OCI-M1 (cell line): ENCODE results near the gene URB2.
A peak's percentile ranks its signal among the peaks of the same experiment; 100 is the strongest.
"Not testable (repeated sequence)": the region's sequence is repeated elsewhere in the genome, so short reads cannot be mapped to it uniquely, and the experiment has no call there.

ENCODE experiments used
- DNase-seq: peaks from one replicate; lab custom pipeline; 2025; lab: John Stamatoyannopoulos, UW

URB2 gene

DNA sequence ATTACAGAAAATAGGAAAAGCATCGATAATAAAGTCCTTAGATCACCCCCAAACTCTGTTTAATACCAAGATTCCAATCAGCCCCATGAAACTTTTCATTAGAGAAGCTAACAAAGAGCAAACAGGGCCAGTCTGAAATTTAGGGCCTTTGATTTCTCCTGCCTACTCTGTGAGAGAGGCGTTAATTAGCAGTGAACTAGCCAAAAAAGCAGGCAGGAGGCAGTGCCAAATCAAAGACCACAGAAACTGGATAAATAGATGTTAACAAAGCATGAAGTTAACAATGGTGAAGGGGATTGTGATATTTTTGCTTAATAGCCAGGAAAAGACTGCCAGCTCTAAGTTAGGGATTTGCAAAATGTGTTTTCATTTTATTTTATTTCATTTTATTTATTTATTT is 11.3 kb upstream of the URB2 start:
- DNase-seq = no peak

DNA sequence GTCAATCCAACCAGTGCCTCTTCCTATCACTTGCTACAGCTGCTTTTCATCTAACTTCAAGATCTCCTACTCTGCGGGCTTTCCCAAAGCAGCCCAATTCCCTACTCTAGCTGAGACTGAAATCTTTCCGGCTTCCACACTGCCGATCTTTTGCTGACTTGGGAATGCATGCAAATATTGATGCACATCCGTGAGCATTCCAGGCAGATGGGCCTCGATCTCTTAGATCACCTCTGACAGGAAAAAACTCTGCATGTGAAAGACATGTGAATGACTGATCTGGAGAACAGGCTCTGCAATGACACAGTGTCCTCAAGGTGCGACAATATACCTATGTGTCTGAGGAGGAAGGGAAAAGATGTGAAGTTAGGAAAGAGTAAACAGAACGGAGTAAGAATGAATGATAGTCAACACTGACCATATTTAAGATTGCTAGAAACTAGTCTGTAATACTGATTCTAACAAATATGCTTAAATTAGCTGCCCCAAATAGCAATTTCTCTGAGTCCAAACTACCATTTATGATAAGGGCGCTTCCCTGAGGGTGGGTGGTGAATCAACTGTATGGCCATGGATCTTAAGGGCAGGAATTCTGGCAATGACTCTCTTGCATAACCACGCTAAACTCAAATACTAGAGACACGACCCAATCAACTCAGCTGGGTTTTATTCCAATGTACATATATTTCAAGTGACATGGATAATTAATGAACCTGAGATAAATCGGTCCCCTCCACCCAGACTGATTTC is 8.5 kb upstream of the URB2 start:
- no peak for DNase-seq

DNA sequence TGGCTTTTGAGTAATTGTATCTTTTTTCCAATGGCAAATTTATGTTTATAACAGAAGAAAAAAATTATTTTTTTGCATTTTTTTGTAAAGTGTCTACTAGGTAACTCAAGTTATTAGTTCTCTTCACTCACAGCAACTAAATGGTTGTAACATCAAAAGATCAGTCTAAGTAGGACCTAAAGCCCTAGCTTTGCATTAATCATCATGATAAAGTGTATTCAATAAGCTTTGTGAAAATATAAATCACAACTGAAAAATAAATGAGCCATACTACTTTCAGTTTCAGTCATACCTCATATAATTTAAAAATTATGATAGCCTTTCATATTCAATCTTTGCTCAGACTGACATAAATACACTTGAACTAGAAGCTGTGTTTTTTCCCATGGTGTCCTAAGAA is 7.0 kb upstream of the URB2 start:
- no peak for DNase-seq

GRCh38 chr1:229619614-229620013 is 6.4 kb upstream of the URB2 start:
- no peak for DNase-seq

- DNase-seq = no peak
Measured at GRCh38 chr1:229620876-229621275, 5.2 kb upstream of the URB2 start.

GRCh38 chr1:229621663-229622062 is 4.4 kb upstream of the URB2 start:
- DNase-seq = no peak

GRCh38 chr1:229622641-229623120 is 3.4 kb upstream of the URB2 start:
- DNase-seq = not testable (repeated sequence)

DNA sequence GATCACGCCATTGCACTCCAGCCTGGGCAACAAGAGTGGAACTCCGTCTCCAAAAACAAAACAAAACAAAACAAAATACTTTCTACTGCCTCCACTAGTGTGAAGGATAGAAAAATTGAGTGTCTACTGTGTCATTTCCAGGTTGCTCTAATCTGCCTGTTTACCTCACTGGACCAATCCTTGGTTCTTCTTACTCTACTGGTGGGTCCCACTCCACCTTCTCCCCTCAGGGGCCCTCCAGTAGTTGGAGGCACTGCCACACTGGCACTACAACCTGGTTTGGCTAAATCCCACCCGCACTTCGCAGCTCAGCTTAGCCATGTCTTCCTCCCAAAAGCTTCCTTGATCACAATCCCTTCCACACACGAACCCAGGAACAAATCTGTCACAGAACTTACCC is 2.8 kb upstream of the URB2 start:
- DNase-seq = no peak

DNA sequence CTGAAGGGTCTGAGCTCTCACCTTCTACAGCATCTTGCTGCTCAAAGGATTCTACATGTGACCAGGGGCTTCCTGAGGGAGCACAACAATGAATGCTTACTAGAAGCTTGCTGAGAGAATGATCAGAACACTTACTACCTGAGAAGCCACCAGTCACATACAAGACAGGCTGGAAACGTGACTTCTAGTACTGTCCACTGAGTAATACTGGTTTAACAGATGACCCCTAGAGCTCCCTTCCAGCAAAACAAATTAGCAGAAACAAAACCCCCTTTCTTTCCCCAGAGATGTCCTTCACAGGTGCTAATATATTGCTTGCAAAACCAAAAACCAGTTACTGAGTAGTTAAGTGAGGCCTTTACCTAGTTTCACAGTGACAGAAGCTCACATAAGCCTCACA is 2.2 kb upstream of the URB2 start:
- DNase-seq = no peak

DNA sequence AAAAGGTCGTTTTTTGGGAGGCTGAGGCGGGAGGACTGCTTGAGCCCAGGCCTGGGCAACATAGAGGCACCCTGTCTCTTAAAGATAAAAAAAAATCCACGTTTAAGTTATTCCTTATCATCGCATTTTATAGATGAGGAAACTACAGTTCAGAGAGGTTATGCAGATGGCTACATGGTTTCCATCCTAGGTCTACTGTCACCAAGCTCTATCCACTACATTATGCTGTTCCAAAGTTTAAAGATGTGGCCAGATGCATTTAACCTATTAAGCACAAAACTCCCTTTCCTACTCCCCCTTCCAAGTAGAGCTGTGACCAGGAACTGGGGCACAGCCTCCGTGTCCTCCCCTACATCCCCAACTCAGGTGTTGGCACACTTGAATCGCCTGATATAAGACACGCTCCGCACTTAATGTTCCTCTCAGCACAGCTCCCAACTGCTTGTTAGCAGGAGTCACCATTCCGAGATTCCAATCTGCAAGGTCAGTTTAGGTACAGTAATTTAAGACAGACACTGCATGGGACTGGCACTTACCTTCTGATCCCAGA is 1.5 kb upstream of the URB2 start:
- DNase-seq = no peak

DNA sequence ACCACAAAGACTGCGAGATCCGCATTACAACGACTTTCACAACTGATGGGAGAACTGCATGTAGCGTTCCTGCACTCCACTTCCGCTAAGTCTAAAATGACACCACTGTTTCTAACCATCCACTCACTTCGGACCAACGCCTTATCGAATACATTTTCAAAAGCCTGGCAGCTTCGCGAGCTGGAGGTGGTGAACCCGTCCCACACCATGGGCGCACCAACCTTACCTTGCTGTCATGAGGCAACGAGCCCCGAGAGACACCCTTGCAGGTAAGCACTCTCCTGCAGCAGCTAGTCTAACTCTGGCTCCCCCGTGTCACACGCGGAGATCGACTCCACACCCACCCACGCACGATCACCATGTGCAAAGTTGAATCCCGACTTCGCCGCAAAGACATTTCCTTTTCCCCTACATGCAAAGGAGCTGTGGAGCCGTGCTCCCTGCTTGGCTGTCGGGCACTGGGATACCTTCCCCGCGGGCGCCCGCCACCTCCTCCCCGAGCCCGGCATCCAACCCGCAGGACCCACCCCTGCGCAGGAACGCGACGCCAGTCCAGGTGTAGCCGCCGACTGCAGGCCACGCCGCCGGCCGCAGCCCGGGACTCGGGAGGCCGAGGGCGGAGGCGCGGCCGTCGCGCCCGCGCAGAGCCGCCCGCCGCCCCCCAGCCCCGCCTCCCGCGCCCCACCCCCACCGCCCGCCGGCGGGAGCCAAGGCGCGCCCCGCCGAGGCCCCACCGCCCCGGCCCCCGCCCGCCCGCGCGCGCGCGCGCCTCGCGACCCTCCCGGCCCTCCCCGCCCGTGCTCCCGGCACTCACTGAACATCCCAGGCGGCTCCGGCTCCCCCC is 754 bp upstream of the URB2 start:
- peak; percentile 74 for DNase-seq

- DNase-seq = no peak
Measured at GRCh38 chr1:229627003-229627402, 956 bp downstream of the URB2 start.

GRCh38 chr1:229629261-229629660 is 3.2 kb downstream of the URB2 start:
- DNase-seq = no peak

DNA sequence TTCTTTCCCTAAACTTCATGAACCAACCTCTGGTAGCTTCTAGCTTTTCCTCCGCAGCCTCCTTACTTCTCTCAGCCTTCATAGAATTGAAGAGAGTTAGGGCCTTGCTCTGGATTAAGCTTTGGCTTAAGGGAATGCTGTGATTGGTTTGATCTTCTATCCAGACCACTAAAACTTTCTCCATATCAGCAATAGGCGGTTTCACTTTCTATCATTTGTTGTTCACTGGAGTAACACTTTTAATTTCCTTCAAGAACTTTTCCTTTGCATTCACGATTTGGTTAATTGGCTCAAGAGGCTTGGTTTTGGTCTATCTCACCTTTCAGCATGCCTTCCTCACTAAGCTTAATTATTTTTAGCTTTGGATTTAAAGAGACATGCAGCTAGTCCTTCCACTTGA is 5.1 kb downstream of the URB2 start:
- no peak for DNase-seq

DNA sequence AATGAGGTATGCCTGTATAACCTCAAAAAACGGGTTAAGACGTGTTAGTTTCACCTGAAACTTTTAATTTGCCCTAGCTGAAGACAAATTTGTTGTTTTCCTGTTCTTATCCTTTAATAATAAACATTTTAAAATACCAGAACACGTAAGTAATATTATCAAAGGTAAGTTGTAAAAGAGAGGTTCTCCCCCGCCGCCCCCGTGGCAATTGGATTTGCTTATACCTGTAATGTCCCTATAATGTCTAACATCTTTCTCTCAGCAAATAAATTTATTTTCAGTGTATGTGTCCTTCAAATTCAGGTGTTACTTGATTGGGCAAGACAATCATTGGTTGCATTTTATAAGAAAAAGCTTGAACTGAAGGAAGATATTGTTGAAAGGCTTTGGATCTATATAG is 5.9 kb downstream of the URB2 start:
- no peak for DNase-seq

- DNase-seq = no peak
Measured at GRCh38 chr1:229636042-229636441, 10.0 kb downstream of the URB2 start.

- no peak for DNase-seq
Measured at GRCh38 chr1:229637746-229638145, 11.7 kb downstream of the URB2 start.

GRCh38 chr1:229640455-229640854 is 14.4 kb downstream of the URB2 start:
- no peak for DNase-seq

DNA sequence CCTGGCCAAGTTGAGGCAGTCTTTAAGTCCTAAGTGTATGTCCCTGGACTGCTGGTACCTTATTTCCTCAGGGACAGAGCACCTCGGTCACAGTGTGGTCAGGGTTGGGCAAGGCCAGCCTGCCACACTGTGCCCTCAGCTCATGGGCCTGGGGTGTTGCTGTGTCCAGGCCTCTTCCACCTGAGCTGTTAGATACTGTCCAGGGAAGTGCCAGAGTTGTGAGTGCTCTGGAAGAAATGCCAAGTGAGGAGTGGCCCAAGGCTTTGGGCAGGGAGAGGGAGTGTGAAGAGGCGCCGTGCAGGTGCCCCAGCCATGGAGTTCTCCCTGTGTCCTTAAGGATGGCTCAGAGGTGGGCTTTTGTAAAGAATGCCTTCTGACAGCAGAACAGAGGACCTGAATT is 15.3 kb downstream of the URB2 start:
- no peak for DNase-seq

DNA sequence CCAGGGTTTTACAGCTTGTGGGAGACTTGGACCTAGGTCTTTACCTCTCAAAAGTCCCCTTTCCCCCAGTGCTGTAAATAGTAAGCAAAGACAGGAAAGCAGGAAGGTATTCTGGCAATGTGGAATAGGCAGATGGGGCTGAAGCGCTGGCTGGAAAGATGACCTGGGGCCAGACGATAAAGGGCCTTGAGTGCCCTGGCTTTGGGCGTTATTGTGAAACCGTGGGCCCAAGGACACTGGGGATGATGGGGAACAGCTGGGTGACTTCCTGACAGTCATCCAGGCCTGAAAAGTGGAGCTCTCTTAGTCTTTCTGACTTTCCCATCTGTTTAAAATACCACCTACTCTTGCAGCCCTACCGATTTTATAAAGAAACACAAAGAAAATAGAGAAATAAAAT is 16.3 kb downstream of the URB2 start:
- no peak for DNase-seq

- no peak for DNase-seq
Measured at GRCh38 chr1:229642970-229643369, 16.9 kb downstream of the URB2 start.

DNA sequence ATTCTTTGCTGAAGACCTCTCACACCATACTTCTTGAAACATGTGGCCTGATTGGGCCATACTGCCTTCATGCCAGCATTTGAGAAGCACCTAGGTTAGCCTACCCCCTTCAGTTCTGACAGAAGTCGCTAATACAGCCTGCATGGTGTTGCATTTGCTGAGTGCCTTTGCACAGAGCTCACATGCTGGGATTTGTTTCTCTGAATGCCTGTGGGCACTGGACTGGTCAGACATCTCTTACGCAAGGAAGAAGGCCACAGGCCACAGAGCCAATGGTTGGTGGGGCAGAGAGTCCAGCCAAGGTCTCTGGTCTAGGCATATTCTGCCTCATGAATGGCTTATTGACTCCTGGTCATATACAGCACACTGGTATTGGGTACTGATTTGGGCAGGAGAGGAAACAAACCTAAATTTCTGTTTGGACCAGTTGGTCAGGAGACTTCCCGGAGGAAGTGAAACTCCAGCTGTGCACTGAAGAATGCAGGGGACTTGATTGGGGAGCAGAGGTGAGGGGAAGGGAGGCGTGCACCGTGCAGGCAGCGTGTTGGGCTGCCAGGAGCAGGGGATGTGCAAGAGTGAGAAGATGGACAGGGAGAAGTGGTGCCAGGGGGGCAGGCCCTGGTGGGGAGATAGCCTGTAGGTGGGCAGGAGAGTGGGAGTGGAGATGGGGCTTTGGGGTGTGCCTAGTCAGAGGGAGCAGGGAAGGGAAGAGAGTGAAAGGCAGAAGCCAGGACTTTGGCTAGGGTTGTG is 18.1 kb downstream of the URB2 start:
- no peak for DNase-seq
